Glutamatergic neuron (in vitro differentiated cells): Measurements from ENCODE around the gene ADCY3. TPM values are rescaled to one million over a fixed set of nuclear protein-coding genes. Genes with fewer than 3 reads are reported as not detected.

Experiments
- DNase-seq: peaks from one replicate; pipeline ENCODE4 v3.0.0; 2022
- H3K27ac Mint-ChIP-seq: one replicate; pipeline ENCODE4 v1.8.0; 2020; ENCODE audit warnings: mild to moderate bottlenecking, mixed read lengths, inconsistent platforms; ENCODE audit not compliant: unreplicated experiment
- H3K27me3 Mint-ChIP-seq: one replicate; pipeline ENCODE4 v1.8.0; 2020; ENCODE audit warnings: mild to moderate bottlenecking, moderate library complexity, mixed read lengths, inconsistent platforms; ENCODE audit not compliant: unreplicated experiment
- H3K36me3 Mint-ChIP-seq: one replicate; pipeline ENCODE4 v1.8.0; 2020; ENCODE audit warnings: mild to moderate bottlenecking, mixed read lengths, inconsistent platforms; ENCODE audit not compliant: unreplicated experiment
- H3K4me1 Mint-ChIP-seq: one replicate; pipeline ENCODE4 v1.8.0; 2020; ENCODE audit warnings: mild to moderate bottlenecking, low read depth, mixed read lengths, inconsistent platforms; ENCODE audit not compliant: unreplicated experiment
- H3K4me3 Mint-ChIP-seq: one replicate; pipeline ENCODE4 v1.8.0; 2020; ENCODE audit warnings: mild to moderate bottlenecking, mixed read lengths, inconsistent platforms; ENCODE audit not compliant: unreplicated experiment
- H3K9me3 Mint-ChIP-seq: one replicate; pipeline ENCODE4 v1.8.0; 2020; ENCODE audit warnings: mild to moderate bottlenecking, moderate library complexity, mixed read lengths, inconsistent platforms; ENCODE audit not compliant: unreplicated experiment
- total RNA-seq: library from RNA; stranded (reverse); fragmentation: NEBNext Ultra II Directional; extraction: Animal tissue kit (Norgen Biotek cat#: 25700); gene quantifications from one replicate; pipeline ENCODE4 v1.2.1, GENCODE V29; 2021; ENCODE audit not compliant: unreplicated experiment
- TF ChIP-seq, protein P1 (sequence below): fragments of 200-600 bp; sonication (generic); IDR thresholded peaks from one replicate; pipeline ENCODE4 v1.5.0; 2021; ENCODE audit not compliant: partially characterized antibody, unreplicated experiment

ADCY3 gene
- total RNA-seq, 1 donor from 2014 or later: 76.2 TPM

GRCh38 chr2:24830786-24831185 is 89.3 kb downstream of the ADCY3 start:
- H3K4me1 Mint-ChIP-seq: peaks cover 26% of the 10 kb centered on the region
- peaks cover 13% of the 10 kb centered on the region for H3K27me3 Mint-ChIP-seq
- TF ChIP-seq, protein P1, sequence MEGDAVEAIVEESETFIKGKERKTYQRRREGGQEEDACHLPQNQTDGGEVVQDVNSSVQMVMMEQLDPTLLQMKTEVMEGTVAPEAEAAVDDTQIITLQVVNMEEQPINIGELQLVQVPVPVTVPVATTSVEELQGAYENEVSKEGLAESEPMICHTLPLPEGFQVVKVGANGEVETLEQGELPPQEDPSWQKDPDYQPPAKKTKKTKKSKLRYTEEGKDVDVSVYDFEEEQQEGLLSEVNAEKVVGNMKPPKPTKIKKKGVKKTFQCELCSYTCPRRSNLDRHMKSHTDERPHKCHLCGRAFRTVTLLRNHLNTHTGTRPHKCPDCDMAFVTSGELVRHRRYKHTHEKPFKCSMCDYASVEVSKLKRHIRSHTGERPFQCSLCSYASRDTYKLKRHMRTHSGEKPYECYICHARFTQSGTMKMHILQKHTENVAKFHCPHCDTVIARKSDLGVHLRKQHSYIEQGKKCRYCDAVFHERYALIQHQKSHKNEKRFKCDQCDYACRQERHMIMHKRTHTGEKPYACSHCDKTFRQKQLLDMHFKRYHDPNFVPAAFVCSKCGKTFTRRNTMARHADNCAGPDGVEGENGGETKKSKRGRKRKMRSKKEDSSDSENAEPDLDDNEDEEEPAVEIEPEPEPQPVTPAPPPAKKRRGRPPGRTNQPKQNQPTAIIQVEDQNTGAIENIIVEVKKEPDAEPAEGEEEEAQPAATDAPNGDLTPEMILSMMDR: no peak
- no peak overlapping the region for H3K4me3 Mint-ChIP-seq
- no peak overlapping the region for H3K27ac Mint-ChIP-seq
- no peak for DNase-seq
- H3K9me3 Mint-ChIP-seq: peaks cover 9% of the 10 kb centered on the region
- peaks cover 5% of the 10 kb centered on the region for H3K36me3 Mint-ChIP-seq

GRCh38 chr2:24830351-24830750 is 89.7 kb downstream of the ADCY3 start:
- H3K36me3 Mint-ChIP-seq: peaks cover 4% of the 10 kb centered on the region
- no peak for DNase-seq
- TF ChIP-seq, protein P1: no peak
- H3K4me1 Mint-ChIP-seq: peaks cover 26% of the 10 kb centered on the region
- H3K27me3 Mint-ChIP-seq: peaks cover 13% of the 10 kb centered on the region
- no peak overlapping the region for H3K4me3 Mint-ChIP-seq
- peaks cover 8% of the 10 kb centered on the region for H3K9me3 Mint-ChIP-seq
- no peak overlapping the region for H3K27ac Mint-ChIP-seq

DNA sequence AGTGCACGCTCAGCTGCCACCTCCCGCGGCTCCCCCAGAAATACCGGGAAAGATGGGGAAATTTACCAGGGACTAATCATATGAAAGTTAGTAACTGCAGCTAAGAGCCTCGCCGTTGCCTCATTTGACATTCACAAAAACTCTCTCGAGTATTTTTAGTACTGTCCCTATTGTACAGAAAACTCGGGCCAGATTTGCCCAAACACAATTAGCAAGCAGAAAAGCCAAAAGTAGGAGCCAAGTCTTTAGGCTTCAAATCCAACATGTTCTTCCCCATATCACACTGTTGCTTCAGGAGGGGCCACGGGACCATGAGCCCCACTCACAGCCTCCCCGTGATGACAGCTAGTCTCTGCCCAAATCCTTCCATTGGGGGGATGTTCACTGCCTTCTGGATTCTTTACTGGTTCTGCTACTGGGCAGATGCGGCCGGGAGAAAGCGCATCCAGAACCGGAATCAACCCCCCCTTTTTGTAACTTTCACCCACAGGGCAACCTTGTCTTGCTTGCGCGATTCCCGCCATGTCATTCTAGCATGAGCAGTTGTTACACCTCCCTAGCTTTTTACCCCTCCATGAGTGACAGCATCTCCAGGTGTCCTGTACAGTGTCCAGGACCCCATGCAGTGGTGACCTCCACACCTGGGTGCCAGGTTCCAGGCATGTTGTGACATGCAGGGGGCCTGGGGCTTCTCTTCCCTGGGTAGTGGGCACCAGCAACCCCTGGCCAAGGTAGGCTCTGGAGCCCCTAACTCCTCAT is 91.6 kb downstream of the ADCY3 start:
- DNase-seq: no peak
- Mint-ChIP-seq H3K4me1 (peaks cover 22% of the 10 kb centered on the region), H3K27me3 (peaks cover 9% of the 10 kb centered on the region), H3K4me3 (no peak overlapping the region), H3K27ac (peak overlapping the region; percentile 72), H3K9me3 (peaks cover 5% of the 10 kb centered on the region), H3K36me3 (no peaks in the 10 kb centered on the region)
- TF ChIP-seq, protein P1: no peak

GRCh38 chr2:24827321-24828237 is 92.5 kb downstream of the ADCY3 start:
- Mint-ChIP-seq H3K27me3 (peaks cover 9% of the 10 kb centered on the region), H3K36me3 (peaks cover under 1% of the 10 kb centered on the region), H3K9me3 (peaks cover 5% of the 10 kb centered on the region), H3K4me1 (peaks cover 15% of the 10 kb centered on the region), H3K4me3 (peak overlapping the region; percentile 36), H3K27ac (peak overlapping the region; percentile 83)
- peak; percentile 85 for DNase-seq
- TF ChIP-seq, protein P1: peak; percentile 87
